Activated CD8-positive, alpha-beta memory T cell treated with anti-CD3 and anti-CD28 coated beads, Interleukin-2, amount 50 U/mL, for 1 hour (primary cell): ENCODE measurements around the gene ZNF568.

Source experiments
- DNase-seq: peaks from one replicate; pipeline ENCODE4 v3.0.0-alpha.2; 2020; ENCODE audit errors: extremely low read depth

Gene ZNF568

DNA sequence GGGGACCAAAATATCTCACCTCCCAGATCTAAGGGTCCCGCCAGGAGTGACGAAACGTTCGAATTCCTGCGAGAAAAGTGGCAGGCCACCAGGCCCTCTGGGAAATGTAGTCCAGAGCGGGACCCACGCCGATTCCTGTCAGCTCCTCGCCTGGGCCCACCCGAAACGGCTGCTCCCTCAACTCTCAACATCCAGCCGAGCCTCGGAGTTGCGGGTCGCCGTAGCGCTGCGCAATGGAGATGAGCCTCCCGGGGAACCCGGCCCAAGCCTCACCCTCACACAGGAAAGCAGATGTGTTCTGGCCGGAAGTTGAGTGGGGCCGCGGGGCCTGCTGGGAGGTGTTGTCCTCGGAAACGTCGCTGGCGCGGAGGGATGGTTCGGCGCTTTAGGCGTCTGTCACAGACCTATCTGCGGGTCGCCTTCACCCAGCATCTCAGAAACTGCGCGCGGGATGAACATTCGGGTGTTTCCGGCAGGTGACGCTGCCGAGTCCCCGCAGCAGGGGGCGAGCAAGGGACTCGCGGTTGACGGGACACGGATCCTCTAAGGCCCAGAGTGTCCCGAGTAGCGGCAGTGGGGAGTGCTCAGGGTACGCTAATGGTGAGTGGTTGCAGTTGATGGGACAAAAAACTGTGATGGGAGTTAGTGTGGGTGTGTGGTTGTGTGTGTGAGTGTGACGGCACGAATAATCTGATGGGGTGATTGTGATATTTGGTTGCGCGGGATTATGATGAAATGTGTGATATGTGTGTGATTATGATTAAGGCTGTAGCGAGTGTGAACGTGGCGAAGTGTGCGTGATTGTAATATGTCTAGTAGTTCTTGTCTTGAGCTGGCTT, at the start of gene ZNF568, which contains the start of gene ZNF829:
Gene ZNF568 (plus strand): TSS at position 341 of the 839 bp plus-strand sequence. CDS start 6,439 bp downstream, outside the sequence.
Gene ZNF829 (minus strand): TSS at position 300 of the 839 bp plus-strand sequence. CDS start 1,124 bp downstream, outside the sequence.
- DNase-seq, result peak; percentile 84

DNA sequence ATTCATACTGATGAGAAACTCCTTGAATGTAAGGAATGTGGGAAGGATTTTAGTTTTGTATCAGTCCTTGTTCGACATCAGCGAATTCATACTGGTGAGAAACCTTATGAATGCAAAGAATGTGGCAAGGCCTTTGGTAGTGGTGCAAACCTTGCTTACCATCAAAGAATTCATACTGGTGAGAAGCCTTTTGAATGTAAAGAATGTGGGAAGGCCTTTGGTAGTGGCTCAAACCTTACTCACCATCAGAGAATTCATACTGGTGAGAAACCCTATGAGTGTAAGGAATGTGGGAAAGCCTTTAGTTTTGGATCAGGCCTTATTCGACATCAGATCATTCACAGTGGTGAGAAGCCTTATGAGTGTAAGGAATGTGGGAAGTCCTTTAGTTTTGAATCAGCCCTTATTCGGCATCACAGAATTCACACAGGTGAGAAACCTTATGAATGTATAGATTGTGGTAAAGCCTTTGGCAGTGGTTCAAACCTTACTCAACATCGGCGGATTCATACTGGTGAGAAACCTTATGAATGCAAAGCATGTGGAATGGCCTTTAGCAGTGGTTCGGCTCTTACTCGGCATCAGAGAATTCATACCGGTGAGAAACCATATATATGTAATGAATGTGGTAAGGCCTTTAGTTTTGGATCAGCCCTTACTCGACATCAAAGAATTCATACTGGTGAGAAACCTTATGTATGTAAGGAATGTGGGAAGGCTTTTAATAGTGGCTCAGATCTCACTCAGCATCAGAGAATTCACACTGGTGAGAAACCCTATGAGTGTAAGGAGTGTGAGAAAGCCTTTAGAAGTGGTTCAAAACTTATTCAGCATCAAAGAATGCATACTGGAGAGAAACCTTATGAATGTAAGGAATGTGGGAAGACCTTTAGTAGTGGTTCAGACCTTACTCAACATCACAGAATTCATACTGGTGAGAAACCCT, 38.9 kb upstream of the ZNF568 start:
- no peak for DNase-seq

DNA sequence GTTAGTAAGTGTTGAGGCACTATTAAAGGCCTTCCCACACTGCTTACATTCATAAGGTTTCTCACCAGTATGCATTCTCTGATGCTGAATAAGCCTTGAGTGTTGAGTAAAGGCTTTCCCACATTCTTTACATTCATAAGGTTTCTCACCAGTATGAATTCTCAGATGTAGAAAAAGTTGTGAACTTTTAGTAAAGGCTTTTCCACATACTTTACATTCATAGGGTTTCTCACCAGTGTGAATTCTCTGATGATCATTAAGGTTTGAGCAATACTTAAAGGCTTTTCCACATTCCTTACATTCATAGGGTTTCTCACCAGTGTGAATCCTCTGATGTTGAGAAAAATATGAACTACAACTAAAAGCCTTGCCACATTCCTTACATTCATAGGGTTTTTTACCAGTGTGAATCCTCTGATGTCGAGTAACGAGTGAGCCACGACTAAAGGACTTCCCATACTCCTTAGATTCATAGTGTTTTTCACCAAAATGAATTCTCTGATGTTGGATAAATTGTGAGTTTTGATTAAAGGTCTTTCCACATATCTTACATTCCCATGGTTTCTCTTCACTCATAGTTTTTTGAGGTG, 24.3 kb upstream of the ZNF568 start:
- DNase-seq, result no peak

DNA sequence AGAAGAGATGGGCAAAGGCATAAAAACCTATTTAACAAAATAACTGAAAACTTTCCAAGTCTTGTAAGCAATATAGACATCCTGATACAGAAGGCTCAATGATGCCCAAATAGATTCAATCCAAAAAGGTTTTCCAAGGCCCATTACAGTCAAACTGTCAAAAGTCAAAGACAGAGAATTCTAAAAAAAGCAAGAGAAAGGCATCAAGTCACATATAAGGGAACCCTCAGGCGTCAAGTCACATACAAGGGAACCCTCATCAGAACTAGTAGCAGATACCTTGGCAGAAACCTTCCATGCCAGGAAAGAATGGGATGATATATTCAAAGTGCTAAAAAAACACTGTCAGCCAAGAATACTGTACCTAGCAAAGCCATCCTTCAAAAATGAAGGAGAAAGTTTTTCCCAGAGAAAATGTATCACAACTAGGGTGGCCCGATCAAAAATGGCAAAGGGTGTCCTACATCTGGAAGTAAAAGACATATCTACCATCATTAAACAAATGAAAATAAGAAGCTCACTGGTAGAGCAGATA, 21.2 kb upstream of the ZNF568 start:
- no peak for DNase-seq

DNA sequence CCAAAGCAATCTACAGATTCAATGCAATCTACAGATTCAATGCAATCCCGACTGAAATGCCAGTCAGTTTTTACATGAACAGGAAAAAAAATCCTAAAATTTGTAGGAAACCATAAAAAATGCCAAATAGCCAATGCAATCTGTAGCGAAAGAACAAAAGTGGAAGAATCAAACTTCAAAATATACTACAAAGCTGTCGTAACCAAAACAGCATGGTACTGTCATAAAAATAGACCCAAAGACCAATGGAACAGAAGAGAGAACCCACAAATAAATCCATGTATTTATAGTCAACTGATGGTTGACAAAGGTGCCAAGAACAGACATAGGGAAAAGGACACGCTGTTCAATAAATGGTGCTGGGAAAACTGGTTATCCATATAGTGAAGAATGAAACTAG, 17.7 kb upstream of the ZNF568 start:
- no peak for DNase-seq

DNA sequence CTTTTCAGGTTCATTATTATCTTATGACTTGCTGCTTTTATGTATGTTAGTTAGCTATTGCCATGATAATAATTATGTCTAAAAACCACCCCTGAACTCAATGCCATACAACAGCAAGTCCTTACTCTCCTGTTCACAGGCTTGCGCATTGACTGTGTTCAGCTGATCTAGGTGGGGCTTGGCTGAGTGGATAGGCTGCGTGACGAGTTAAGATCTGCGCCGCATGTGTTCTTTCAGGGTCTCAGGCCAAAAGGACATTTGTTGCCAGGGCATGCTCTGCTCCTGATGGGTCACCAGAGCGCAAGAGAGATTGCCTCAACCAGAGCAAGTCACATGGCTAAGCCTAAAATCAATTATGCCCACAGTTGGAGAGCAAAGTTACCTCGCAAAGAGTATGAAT, 859 bp downstream of the ZNF568 start:
- DNase-seq, result no peak

DNA sequence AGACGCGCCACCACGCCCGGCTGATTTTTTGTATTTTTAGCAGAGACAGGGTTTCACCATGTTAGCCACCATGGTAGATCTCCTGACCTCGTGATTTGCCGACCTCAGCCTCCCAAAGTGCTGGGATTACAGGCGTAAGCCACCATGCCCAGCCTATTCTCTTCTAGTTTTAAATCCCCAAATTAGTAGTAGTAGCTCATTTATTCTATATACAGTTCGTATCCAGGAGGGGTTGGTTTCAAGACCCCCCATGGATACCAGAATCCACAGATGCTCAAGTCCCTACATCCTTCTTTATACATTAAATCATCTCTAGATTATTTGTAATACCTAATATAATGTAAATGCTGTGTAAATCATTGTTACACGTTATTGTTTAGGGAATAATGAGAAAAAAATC, 2.0 kb downstream of the ZNF568 start:
- no peak for DNase-seq

DNA sequence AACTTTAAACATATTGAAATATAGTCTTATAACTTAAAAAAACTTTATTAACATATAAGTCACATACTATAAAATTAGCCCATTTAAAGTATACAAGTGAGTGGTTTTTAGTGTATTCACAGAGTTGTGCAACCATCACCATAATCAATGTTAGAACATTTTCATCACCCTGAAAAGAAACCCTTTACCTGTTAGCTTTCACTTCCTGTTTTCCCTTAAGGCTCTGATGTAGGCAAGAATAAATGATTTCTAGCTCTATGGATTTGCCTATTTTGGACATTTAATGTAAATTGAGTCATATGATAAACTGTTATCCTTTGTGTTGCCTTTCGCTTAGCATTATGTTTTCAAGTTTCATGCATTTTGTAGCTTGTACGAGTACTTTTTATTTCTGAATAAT, 15.6 kb downstream of the ZNF568 start:
- DNase-seq, result no peak

DNA sequence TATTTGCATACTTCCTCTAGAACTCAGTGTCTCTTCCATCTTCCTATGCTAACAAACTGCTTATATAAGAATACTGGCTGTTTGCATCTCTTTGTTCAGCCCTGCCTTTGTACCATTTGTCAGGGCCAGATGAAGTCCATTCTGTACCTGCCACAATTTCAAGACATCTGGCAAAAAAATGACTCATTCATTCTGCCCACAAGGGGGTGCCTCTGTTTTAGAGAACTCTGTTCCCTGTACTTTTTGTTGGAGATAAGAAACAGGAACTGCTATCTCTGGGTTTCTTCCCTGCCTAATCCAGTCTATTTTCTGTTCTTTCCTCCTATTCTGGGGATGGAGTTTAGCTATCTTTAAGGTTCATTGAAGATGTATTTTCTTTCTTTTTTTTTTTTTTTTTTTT, 23.0 kb downstream of the ZNF568 start:
- DNase-seq, result no peak

DNA sequence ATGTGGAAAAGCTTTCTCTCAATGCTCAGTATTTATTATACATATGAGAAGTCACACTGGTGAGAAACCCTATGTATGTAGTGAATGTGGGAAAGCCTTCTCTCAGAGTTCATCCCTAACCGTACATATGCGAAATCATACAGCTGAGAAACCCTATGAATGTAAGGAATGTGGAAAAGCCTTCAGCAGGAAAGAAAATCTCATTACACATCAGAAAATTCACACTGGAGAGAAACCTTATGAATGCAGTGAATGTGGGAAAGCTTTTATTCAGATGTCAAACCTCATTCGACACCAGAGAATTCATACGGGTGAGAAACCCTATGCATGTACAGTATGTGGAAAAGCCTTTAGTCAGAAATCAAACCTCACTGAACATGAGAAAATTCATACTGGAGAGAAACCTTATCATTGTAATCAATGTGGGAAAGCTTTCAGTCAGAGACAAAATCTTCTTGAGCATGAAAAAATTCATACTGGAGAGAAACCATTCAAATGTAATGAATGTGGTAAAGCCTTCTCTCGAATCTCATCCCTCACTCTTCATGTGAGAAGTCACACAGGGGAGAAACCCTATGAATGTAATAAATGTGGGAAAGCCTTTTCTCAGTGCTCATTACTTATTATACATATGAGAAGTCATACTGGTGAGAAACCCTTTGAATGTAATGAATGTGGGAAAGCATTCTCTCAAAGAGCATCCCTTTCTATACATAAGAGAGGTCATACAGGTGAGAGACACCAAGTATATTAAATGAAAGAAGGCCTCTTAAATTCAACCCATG, 34.4 kb downstream of the ZNF568 start:
- no peak for DNase-seq

DNA sequence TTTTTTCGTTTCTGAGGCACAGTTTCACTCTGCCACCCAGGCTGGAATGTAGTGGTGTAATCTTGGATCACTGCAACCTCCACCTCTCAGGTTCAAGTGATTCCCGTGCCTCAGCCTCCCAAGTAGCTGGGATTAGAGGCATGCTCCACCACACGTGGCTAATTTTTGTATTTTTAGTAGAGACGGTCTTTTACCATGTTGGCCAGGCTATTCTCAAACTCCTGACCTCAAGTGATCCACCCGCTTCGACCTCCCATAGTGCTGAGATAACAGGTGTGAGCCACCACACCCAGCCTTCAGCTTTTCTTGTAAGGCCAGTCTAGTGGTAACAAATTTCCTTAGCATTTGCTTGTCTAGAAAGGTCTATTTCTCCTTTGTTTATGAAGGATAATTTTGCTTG, 46.2 kb downstream of the ZNF568 start:
- no peak for DNase-seq

DNA sequence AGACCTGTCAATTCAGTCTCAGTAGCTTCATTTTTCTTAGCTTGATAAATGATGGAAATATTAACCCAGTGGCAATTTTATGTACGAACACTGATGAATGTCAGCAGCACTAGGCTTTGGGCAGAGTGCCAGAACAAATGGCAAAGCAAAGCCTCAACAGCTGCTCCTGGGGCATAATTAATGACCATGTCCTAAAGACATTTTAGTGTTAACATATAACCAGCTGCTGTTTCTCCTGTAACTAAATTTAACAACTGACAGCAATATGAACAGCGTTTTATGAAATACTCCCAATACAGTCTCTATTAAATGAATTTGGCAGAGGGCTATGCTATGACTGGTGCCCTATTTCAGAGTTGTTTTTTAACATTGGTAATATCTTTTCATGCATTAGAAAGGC, 47.1 kb downstream of the ZNF568 start:
- no peak for DNase-seq

DNA sequence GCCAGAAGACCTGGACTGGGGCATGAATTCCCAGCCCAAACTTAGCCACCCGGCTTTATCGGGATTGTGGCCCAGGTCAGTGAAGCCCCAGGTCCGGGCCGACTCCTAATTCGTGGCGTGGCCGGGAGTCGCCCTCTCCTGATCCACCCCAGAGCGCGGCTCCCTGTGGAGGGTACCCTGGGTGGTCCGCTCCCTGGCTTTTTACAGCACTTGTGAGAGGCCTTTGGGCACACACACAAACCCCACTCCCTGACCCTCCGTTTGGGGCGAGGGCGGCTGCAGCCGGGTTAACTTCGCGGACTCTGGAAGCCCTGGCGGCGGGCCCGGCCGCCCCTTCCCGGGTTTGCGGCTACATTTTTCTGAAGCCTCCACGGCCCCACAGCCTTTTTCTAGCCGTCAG, 56.4 kb downstream of the ZNF568 start:
- DNase-seq, result no peak

DNA sequence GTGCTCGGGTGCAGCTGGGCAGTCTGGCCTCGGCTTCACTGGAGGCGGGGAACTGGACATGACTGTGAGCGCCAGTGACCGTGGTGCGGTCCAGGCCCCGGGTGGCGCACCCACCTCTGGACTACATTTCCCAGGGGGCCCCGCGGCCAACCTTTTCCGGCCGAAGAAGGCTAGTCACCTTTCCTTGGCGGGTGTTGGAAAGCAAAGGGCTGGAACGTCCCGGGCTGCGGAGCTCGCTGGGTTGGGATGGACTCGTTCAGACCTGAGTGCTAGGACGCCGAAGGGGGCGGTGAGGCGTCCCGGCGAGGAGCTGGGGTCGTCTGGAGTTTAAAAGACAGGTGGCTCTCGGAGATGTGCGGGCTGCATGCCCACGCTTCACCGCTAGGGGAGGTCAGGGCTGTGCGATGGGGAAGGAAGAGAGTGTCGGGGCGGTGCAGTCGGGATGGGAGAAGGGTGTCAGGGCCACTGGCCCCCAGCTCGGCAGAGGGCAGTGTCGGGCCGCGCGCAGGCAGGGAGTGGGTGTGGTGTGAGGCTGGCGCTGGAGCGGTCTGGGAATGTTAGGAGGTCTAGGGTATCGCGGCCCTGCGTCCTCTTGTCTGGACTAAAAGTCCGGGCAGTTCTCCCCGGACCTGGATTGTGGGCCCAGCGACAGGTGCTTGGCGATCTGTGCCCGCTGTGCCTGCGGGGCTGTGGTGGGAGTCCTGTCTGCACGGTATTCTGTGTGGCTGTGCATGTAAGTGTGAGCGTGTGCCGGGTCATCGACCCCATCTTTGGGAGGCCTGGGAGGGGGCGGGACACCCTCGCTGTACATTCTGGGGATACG, 57.1 kb downstream of the ZNF568 start:
- DNase-seq, result peak; percentile 26

DNA sequence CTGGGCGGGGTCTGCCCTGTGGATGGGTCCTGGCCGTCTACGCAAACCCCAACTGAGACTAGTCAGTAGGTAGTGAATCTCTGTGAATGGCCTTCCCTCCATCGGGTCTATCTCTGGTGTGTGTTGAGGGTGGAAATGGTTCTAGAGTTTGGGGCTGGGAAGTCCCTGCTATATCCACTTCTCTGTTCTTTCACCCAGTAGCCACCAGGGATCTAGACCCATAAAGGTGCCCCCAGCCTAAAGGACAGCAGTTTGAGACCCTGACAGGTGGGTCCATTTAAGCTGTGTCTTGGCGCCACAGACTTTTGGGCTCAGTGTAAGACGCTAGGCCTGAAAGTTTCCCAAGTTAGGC, 57.7 kb downstream of the ZNF568 start:
- no peak for DNase-seq

DNA sequence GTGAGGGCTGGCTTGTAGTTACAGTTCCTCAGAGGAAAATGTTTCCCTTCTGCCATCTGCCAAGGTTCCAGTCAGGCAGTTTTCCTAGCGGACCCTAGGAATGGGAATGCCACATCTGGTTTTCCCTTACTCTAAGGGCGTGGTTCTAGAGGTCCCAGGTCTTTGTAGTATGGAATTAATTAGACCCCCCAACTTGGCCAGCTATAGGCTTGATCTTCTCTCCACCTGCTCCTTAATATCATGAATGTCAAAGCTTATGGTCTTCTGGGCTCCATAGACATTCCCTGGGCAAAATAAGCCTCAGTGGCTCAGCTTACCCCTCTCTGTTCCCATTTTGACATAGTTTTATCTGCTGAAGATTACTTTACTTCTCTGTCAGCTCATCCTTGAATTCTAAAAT, 70.0 kb downstream of the ZNF568 start:
- DNase-seq, result no peak

DNA sequence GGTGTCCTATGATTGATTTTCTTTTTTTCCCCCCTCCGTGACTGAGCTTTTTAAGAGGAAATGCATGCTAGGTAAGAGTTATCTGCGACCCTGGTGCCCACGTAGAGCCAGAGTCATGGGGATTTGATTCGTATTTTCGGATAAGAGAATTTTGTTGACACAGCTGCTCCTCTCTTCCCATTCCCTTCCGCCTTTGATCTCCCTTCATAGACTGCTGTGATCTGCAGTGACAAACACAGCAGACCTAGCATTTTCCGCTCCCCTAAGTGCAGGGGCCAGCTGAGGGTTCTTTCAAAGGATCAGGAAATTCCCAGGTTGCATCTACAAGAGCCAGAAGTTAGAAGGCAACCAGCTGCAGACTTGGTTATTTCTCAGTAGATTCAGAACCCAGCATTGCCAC, 70.5 kb downstream of the ZNF568 start:
- DNase-seq, result no peak

DNA sequence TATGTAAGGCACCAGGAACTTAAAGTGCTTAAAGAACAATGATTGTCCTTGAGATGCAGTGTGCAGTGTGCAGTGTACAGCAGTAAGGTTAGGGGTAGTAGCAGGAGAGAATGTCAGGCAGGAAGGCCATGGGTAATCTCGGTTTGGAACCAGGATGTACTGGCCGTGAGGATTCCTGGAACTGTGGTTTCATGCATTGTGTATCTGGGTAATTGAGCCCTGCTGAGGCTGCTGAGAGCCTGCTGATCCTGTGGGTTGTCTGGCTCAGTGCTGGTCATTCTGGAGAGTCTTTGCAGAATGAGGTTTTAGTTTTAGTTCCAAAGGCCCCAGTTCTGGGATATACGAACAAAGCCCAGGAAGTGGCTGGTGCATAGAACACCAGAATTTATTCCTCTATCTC, 71.0 kb downstream of the ZNF568 start:
- no peak for DNase-seq

DNA sequence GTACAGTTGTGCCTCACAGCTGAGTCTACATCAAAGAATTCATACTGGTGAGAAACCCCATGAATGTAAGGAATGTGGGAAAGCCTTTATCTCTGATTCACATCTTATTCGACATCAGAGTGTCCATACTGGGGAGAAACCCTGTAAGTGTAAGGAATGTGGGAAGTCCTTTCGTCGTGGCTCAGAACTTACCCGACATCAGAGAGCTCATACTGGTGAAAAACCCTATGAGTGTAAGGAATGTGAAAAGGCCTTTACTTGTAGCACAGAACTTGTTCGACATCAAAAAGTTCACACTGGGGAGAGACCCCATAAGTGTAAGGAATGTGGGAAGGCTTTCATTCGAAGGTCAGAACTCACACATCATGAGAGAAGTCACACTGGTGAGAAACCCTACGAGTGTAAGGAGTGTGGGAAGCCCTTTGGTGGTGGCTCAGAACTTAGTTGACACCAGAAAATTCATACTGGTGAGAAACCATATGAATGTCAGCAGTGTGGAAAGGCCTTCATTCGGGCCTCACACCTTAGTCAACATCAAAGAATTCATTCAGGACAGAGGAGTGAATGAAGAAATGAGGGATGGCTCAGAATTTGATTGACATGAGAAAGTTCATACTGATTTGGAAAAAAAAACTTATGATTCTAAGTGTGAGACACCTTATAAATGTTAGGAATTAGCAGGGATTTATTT, 81.2 kb downstream of the ZNF568 start:
- DNase-seq, result no peak

DNA sequence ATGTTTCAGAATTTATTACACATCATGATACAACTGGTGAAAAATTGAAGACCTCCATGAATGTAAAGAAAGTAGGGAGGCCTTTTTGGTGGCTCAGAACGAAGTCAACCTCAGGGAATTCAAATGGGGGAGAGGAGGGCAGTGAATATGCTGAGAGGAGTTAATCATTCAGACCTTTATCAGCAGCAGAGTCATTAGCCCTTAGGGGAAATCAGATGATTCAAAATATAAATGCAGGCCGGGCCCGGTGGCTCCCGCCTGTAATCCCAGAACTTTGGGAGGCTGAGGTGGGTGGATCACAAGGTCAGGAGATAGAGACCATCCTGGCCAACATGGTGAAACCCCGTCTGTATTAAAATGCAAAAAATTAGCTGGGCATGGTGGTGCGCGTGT, 81.7 kb downstream of the ZNF568 start:
- no peak for DNase-seq
